Frontal cortex (tissue), 4 donors: ENCODE measurements around the gene FGF23. TPM values are rescaled to one million over a fixed set of nuclear protein-coding genes. Genes with fewer than 3 reads are reported as not detected.
"Not testable (repeated sequence)": the region's sequence is repeated elsewhere in the genome, so short reads cannot be mapped to it uniquely, and the experiment has no call there.

Experiments
- DNase-seq, 2 donors: peaks; one replicate each; pipeline ENCODE4 v3.0.0; 2012; ENCODE audit warnings: low spot score in 2 of 2
- FAIRE-seq: peaks from 2 replicates; lab custom pipeline; 2012; peaks lifted over from hg19 to GRCh38; lab: Jason Lieb, UNC
- total RNA-seq: library from RNA; depleted of rRNA; stranded (reverse); fragments of >200 nt; gene quantifications from one replicate; pipeline ENCODE4 v1.2.3, GENCODE V29; 2014
- donor health status: control.
- donor health status: control.
- donor health status: control.

Gene FGF23
- not detected for total RNA-seq

- DNase-seq (no peak), FAIRE-seq (no peak)
These were observed at the start of gene FGF23 for GRCh38 chr12:4379405-4379804. Gene FGF23, minus strand, starts transcription at chr12:4379712. Its CDS starts 130 bp downstream, at chr12:4379582.

- no peak for DNase-seq
- FAIRE-seq, result no peak
These were observed 44.9 kb upstream of the FGF23 start for GRCh38 chr12:4424422-4424821.

- DNase-seq (no peak), FAIRE-seq (no peak)
These were observed 44.1 kb upstream of the FGF23 start for GRCh38 chr12:4423528-4424195.

- FAIRE-seq, result no peak
- no peak for DNase-seq
These were observed 43.5 kb upstream of the FGF23 start for GRCh38 chr12:4422985-4423384.

GRCh38 chr12:4421590-4422031, 42.1 kb upstream of the FGF23 start:
- FAIRE-seq (no peak), DNase-seq (peak; percentile 46 to 51)

GRCh38 chr12:4420138-4420670, 40.7 kb upstream of the FGF23 start:
- FAIRE-seq (no peak), DNase-seq (no peak)

GRCh38 chr12:4418913-4419312, 39.4 kb upstream of the FGF23 start:
- FAIRE-seq (no peak), DNase-seq (no peak)

- DNase-seq (no peak), FAIRE-seq (no peak)
These were observed 38.4 kb upstream of the FGF23 start for GRCh38 chr12:4417936-4418335.

GRCh38 chr12:4417455-4417854, 37.9 kb upstream of the FGF23 start:
- no peak for FAIRE-seq

GRCh38 chr12:4416276-4416675, 36.8 kb upstream of the FGF23 start:
- no peak for DNase-seq
- no peak for FAIRE-seq

More at GRCh38 chr12:4417455-4417854, 37.9 kb upstream of the FGF23 start:
- DNase-seq, result no peak

- FAIRE-seq (no peak), DNase-seq (no peak)
These were observed 33.0 kb upstream of the FGF23 start for GRCh38 chr12:4412465-4412864.

GRCh38 chr12:4412056-4412455, 32.5 kb upstream of the FGF23 start:
- no peak for FAIRE-seq
- DNase-seq, result no peak

- DNase-seq, result no peak
- no peak for FAIRE-seq
These were observed 27.6 kb upstream of the FGF23 start for GRCh38 chr12:4407136-4407535.

- DNase-seq, FAIRE-seq: not testable (repeated sequence)
These were observed 25.5 kb upstream of the FGF23 start for GRCh38 chr12:4404877-4405637.

GRCh38 chr12:4402996-4403395, 23.5 kb upstream of the FGF23 start:
- DNase-seq (no peak), FAIRE-seq (no peak)

GRCh38 chr12:4401117-4401516, 21.6 kb upstream of the FGF23 start:
- FAIRE-seq, result no peak

GRCh38 chr12:4395818-4396217, 16.3 kb upstream of the FGF23 start:
- DNase-seq (no peak), FAIRE-seq (no peak)

More at GRCh38 chr12:4401117-4401516, 21.6 kb upstream of the FGF23 start:
- no peak for DNase-seq

GRCh38 chr12:4393211-4393610, 13.7 kb upstream of the FGF23 start:
- no peak for FAIRE-seq
- DNase-seq, result no peak

GRCh38 chr12:4392223-4392742, 12.8 kb upstream of the FGF23 start:
- FAIRE-seq (no peak), DNase-seq (no peak)

GRCh38 chr12:4388662-4389061, 9.2 kb upstream of the FGF23 start:
- FAIRE-seq (no peak), DNase-seq (no peak)

GRCh38 chr12:4388032-4388431, 8.5 kb upstream of the FGF23 start:
- FAIRE-seq, result no peak
- no peak for DNase-seq
